GM21619 (cell line): Measurements from ENCODE around the gene POLR3K.

Source experiments
- ATAC-seq: cut with Tn5 transposase; IDR thresholded peaks from one replicate; pipeline ENCODE4 v1.9.1; 2021; ENCODE audit not compliant: unreplicated experiment

POLR3K gene

DNA sequence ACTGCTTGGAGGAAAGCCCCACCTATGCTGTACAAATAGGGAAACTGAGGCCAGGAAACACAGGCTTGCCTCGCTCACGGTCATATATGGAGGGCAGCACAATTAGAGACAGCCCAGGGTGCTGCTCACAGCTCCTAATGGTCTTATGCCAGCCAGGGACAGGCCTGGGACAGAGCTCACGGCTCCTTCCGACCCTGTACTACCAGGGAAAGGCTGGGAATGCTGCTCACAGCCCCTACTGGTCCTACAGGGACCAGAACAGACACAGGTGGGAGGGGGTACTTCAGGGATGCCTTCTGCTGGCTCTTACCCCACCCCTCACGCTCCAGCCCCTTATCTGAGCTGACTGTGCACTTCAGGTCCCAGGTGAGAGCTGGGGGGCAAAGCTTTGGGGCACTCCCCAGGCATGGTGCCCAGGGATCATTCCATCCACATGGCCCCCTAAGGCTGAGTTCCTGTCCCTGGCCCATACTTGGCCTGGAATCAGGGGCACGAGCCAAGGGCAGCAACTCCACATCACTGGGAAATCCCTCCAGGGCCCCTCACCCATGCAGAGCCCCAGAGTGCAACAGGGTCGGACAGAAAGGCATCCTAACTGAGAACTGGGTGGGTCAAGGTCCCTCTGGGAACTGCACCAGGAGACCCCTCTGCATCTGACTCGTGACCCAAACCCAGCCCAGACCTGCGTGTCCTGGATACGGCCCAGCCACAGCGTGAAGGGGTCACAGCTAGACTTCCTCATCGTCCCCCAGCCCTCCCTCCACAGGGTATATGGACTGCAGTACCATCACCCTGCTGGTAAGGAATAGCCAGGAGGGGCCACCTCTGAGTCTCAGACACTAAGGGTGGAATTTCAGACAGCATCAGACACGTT, 13.1 kb upstream of the POLR3K start:
- ATAC-seq, result no peak

GRCh38 chr16:65745-66144, 12.3 kb upstream of the POLR3K start:
- ATAC-seq, result peak; percentile 60

- ATAC-seq, result no peak
Measured at GRCh38 chr16:64914-65255, 11.5 kb upstream of the POLR3K start.

GRCh38 chr16:63998-64913, 10.8 kb upstream of the POLR3K start:
- no peak for ATAC-seq

DNA sequence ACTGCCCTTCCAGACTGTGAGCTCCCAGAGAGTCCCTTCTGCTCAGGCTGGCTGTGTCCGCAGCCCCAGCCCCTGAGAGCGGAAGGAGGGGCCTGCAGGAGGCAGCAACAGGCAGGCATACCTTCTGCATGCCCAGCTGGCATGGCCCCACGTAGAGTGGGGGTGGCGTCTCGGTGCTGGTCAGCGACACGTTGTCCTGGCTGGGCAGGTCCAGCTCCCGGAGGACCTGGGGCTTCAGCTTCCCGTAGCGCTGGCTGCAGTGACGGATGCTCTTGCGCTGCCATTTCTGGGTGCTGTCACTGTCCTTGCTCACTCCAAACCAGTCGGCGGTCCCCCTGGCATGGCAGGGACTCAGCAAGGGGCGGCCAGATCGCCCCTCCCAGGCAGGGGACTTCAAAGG, 10.1 kb upstream of the POLR3K start:
- no peak for ATAC-seq

DNA sequence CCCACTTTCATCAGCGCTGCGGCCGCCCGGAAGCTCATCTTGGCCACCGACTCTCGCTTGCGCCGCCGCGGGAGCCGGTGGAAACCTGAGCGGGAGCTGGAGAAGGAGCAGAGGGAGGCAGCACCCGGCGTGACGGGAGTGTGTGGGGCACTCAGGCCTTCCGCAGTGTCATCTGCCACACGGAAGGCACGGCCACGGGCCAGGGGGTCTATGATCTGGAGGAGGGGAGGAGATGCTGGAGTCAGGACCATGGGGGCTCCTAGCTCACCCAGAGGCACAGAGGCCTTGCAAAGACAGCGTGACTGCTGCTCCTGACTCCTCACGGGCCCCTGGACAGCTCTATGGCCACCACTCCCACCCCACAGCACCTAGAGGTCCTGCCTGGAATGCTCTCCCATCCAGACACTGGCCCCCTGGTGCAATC, 9.6 kb upstream of the POLR3K start:
- ATAC-seq, result no peak

- ATAC-seq, result no peak
Measured at GRCh38 chr16:62283-62967, 9.0 kb upstream of the POLR3K start.

DNA sequence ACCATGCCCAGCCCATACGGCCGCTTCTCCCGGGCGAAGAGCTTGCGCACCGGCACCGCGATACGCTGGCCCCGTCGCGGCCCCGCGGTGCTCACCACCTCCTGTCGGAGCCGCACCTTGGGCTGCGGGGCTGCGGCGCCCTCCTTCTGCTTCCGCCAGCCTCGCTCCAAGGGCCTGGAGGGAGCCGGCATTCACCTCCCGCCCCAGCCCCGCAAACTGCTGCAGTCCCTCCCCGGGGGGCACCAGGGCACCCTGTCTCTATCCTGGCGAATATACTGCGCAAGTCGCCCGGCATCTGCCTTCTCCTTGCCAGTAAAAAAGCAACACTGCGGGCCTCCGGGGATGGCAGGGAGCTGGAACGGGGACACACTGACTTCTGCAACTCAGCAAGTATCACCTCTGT, 8.5 kb upstream of the POLR3K start:
- no peak for ATAC-seq

DNA sequence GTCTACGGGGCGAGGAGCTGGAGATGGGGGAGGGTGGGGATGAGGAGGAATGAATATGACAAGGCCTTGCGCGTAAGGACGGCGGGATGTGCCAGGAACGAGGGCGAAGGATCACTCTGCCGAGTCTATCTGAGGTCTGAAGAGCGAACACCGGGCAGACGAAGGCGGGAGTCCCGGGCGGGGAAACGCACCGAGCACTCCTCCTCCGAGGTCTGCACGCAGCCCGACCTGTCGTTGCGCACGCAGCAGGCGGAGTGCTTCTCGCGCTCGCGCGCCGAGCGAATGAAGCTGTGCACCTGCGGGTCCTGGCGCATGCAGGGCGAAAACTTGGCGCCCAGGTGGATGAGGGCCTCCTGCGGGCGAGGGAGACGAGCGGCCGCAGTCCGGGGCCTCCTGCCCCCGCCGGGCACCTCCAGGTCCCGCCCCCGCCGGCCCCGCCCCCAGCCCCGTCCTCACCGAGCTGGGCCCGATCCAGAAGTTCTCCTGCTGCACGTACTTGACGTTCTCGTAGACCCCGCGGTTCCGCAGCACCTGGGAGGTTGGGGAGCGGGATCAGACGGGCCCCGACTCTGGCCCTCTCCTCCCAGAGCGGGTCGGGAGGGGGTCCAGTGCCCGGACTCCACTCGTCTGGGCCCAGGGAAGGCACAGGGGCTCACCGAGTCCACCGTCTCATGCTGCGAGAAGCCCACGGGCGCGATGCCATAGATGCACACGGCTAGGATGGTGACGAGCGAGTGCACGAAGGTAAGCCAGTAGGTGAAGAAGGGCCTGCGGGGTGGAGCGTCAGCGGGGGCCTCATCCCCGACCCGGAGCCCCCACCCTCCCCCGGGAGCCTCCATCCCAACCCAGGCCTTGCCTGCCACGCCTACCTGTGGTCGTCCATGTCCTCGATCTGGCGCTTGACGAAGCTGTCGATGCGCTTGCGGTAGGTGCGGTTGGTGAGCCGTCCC, 7.8 kb upstream of the POLR3K start:
- ATAC-seq, result no peak

- no peak for ATAC-seq
Measured at GRCh38 chr16:60166-60565, 6.8 kb upstream of the POLR3K start.

DNA sequence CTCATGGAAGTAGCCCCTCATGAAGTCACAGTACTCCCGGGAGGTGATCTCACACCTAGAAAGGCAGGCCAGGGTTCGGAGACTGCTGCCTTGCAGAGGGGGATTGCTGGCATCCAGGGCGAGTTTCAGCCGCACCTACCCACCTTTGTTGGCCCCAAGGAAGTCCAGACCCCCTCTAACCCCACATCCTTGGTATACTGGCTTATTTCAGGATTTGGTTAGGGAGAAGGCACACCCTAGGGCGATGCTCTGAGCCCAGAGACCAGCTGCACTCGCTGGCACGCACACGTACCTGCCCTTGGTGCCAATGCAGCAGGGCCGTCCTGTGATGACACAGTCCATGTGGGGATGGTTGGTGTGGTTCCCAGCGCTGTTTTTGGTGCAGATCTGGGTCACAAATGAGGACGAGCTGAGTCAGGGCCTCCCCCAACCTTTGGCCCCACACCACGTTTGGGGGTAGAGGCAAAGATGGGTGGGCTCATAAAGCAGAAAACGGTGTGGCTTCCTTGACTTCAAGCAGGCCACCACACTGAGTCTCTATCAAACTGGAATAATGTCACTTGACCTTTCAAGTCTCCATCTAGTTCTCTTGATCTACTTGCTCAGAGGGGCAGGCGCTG, 6.1 kb upstream of the POLR3K start:
- ATAC-seq, result no peak

DNA sequence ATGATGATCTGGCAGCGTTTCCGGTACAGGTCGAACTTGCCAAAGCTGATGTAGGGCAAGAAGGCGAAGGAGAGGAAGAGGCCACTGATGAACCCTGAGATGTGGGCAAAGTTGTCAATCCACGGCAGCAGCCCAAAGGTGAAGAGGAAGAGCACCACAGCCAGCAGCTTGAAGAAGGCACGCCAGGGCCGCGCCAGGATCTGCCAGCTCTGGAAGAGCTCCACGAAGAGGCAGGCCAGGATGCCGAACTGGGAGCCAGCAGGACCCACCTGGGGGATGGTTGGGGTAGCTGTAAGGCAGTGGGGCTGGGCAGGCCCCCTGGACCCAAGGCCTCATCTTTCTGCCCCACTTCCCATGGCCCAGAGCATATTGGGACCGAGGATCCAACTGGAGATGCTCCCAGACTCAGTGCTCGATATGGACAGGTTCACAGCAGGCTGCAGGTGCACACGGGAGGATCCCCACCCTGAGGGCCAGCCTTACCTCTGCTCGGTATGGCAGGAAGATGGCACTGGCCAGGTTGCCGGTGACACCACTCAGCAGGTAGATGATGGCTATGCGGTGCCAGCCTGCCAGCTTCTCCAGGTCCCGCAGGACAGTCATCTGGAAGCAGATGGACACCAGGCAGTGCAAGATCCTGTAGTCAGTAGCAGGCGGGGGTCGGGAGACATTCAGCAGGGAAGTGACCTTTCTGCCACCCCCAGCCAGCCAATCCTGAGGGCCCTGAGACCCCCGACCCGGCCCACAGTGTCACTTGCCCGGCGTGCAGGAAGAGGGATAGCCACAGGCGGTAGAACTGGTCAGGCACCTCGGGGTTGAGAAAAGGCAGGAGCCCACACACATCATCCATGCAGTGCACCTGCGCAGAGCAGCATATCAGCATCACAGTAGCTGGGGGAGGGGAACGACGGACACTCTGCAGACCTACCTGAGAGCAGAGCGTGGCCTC, 5.4 kb upstream of the POLR3K start:
- ATAC-seq, result no peak

DNA sequence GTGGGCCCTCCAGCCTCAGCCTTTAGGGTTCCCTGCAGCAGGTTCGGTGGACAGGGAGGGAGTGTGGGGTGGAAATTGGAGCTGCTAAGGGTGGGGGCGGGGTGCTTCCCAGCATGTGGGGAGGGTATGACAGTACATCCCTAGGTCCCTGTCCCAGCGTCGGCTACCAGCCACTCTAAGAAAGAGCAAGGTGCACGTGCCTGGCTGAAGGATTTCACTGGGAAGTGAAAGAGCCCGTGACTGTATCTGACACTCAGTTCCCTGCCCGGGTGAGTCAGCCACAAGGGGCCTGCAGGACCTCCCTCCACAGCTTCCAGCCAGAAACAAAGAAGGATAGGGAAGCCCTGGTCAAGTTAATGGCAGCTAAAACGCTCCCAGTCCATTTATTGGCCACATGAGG, 4.3 kb upstream of the POLR3K start:
- ATAC-seq, result no peak

- no peak for ATAC-seq
Measured at GRCh38 chr16:56231-56927, 3.0 kb upstream of the POLR3K start.

DNA sequence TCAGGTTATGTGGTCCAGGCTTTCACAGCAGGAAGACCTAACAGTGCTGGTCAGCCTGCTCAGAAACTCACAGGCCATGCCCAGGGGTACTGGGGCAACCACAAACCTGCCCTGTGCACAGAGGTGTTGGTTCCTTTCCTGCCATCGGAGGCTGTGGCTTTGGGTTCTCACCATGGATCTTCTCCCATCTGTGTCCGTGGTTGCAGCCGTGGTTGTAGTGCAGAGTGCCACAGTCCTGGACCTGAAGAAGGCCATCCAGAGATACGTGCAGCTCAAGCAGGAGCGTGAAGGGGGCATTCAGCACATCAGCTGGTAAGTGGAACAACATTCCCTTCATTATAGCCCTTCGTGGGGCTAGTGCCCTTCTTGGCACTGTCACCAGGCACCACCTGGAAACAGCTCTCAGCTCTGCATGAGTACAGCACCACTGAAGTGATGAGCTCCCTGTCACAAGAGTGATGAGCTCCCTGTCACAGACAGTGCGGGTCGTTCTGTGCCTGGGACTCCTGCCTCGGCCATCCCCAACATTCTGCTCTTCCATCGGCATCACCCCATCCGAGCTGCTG, 2.2 kb upstream of the POLR3K start:
- ATAC-seq, result no peak

DNA sequence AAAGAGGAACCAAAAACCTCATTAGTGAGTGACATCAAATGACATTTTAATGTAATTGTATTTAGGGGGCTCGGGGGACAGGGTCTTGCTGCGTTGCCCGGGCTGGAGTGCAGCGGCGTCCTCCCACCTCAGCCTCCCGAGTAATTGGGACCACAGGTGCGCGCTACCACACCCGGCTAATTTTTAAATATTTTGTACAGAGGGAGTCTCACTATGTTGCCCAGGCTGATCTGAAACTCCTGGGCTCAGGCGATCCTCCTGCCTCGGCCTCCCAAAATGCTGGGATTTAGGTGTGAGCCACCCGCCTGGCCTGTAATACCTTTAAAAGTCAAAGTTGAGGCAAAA, 801 bp upstream of the POLR3K start:
- no peak for ATAC-seq

GRCh38 chr16:50769-51591, 2.4 kb downstream of the POLR3K start:
- no peak for ATAC-seq
